H1 (cell line): ENCODE data around the gene ZNF184. TPM values are rescaled to one million over a fixed set of nuclear protein-coding genes. Genes with fewer than 3 reads are reported as not detected.

Source experiments
- CTCF ChIA-PET: fragments of 300-600 bp; sonication (Branson Sonifier 250); formaldehyde crosslinking; loops from one replicate; lab custom pipeline; 2021; ENCODE audit not compliant: partially characterized antibody; lab: Charles Lee
- POLR2A ChIA-PET: fragments of 300-600 bp; sonication (Branson Sonifier 250); formaldehyde crosslinking; loops from one replicate; lab custom pipeline; 2021; ENCODE audit warnings: inconsistent platforms; ENCODE audit not compliant: partially characterized antibody; lab: Charles Lee
- DNase-seq, 2 experiments: peaks; one replicate each; pipeline versions ENCODE4 v3.0.0 to v3.0.0-alpha.2; 2010 to 2022; ENCODE audit warnings: low spot score in 2 of 2, low read depth in 1 of 2, mixed read lengths in 1 of 2
- FAIRE-seq: peaks from 2 replicates; lab custom pipeline; 2011; peaks lifted over from hg19 to GRCh38; lab: Jason Lieb, UNC
- H2AFZ ChIP-seq: 2 replicates; pipeline ENCODE4 v1.8.1; 2012; ENCODE audit warnings: low read length, inconsistent platforms
- H2AK5ac ChIP-seq: 2 replicates; pipeline ENCODE4 v1.6.1; 2013; ENCODE audit warnings: low read depth, low read length
- H2BK120ac ChIP-seq: replicated peaks from 2 replicates; pipeline ENCODE3; 2013; ENCODE audit warnings: low read depth, low read length, inconsistent platforms
- H2BK12ac ChIP-seq: 2 replicates; pipeline ENCODE4 v1.6.1; 2013; ENCODE audit warnings: low read depth, low read length
- H2BK15ac ChIP-seq: 2 replicates; pipeline ENCODE4 v1.6.1; 2013; ENCODE audit warnings: low read length
- H2BK20ac ChIP-seq: 2 replicates; pipeline ENCODE4 v1.6.1; 2013; ENCODE audit warnings: low read length
- H2BK5ac ChIP-seq: 2 replicates; pipeline ENCODE4 v1.6.1; 2013; ENCODE audit warnings: low read depth, low read length
- H3K14ac ChIP-seq: 2 replicates; pipeline ENCODE4 v1.6.1; 2013; ENCODE audit warnings: inconsistent platforms; ENCODE audit not compliant: insufficient read length
- H3K18ac ChIP-seq: 2 replicates; pipeline ENCODE4 v1.6.1; 2013; ENCODE audit warnings: low read length; ENCODE audit errors: extremely low read depth
- H3K23ac ChIP-seq: 2 replicates; pipeline ENCODE4 v1.6.1; 2013; ENCODE audit warnings: inconsistent platforms; ENCODE audit not compliant: insufficient read length
- H3K23me2 ChIP-seq: 2 replicates; pipeline ENCODE4 v1.6.1; 2013; ENCODE audit warnings: low read depth, low read length
- H3K27ac ChIP-seq: 2 replicates; pipeline ENCODE4 v1.6.1; 2011; ENCODE audit warnings: low read depth, low read length, inconsistent platforms
- H3K27me3 ChIP-seq, 4 experiments: replicated peaks in 1 of 4; 1 replicate in 1 of 4; 2 replicates in 3 of 4; pipeline versions ENCODE4 v1.6.1 to v1.8.1; 2011 to 2013; ENCODE audit warnings: low read length in 3 of 4, mild to moderate bottlenecking in 3 of 4, inconsistent platforms in 2 of 4, mixed read lengths in 2 of 4, moderate library complexity in 1 of 4; ENCODE audit not compliant: control insufficient read depth in 3 of 4, insufficient read depth in 3 of 4; ENCODE audit errors: extremely low read depth in 1 of 4
- H3K36me3 ChIP-seq, 4 experiments: 2 replicates each; pipeline versions ENCODE4 v1.6.1 to v1.8.1; 2011 to 2013; ENCODE audit warnings: mild to moderate bottlenecking in 4 of 4, low read length in 3 of 4, moderate library complexity in 2 of 4, control low read depth in 1 of 4, inconsistent platforms in 1 of 4; ENCODE audit not compliant: insufficient read depth in 4 of 4, control insufficient read depth in 2 of 4
- H3K4ac ChIP-seq: replicated peaks from 2 replicates; pipeline ENCODE3; 2013; ENCODE audit warnings: low read length, low read depth, mixed read lengths, inconsistent platforms; ENCODE audit not compliant: insufficient read length
- H3K4me1 ChIP-seq, 4 experiments: replicated peaks in 1 of 4; 1 replicate in 1 of 4; 2 replicates in 3 of 4; pipeline versions ENCODE4 v1.6.1 to v1.8.1; 2011 to 2013; ENCODE audit warnings: low read length in 3 of 4, inconsistent platforms in 2 of 4, mixed read lengths in 1 of 4; ENCODE audit not compliant: insufficient read depth in 4 of 4, control insufficient read depth in 3 of 4
- H3K4me2 ChIP-seq, 2 experiments: 2 replicates each; pipeline versions ENCODE4 v1.6.1 to v1.8.1; 2011 to 2013; ENCODE audit warnings: low read depth in 2 of 2, low read length in 2 of 2, control low read depth in 1 of 2, inconsistent platforms in 1 of 2, mild to moderate bottlenecking in 1 of 2; ENCODE audit not compliant: insufficient read depth in 1 of 2
- H3K4me3 ChIP-seq, 4 experiments: fragments of 200-600, 300-600 bp in 1 of 4; sonication (generic), shearing (Covaris generic), sonication (Bioruptor Twin) in 1 of 4; 2 replicates each; pipeline versions ENCODE4 v1.5.1 to v1.8.1; 2011 to 2016; ENCODE audit warnings: low read length in 4 of 4, low read depth in 3 of 4, control low read depth in 2 of 4, inconsistent platforms in 2 of 4, mild to moderate bottlenecking in 2 of 4, mixed read lengths in 1 of 4, moderate library complexity in 1 of 4; ENCODE audit not compliant: insufficient read depth in 2 of 4; ENCODE audit errors: extremely low read depth in 1 of 4
- H3K56ac ChIP-seq: replicated peaks from 2 replicates; pipeline ENCODE3; 2013; ENCODE audit warnings: low read depth, mild to moderate bottlenecking, mixed read lengths, low read length, inconsistent platforms; ENCODE audit not compliant: insufficient read length
- H3K79me1 ChIP-seq: 2 replicates; pipeline ENCODE4 v1.6.1; 2013; ENCODE audit warnings: low read depth, low read length, control low read depth
- H3K79me2 ChIP-seq, 2 experiments: 2 replicates each; pipeline versions ENCODE4 v1.6.1 to v1.8.1; 2012 to 2013; ENCODE audit warnings: low read length in 2 of 2, mild to moderate bottlenecking in 2 of 2, inconsistent platforms in 1 of 2; ENCODE audit not compliant: insufficient read depth in 2 of 2, control insufficient read depth in 1 of 2
- H3K9ac ChIP-seq, 4 experiments: replicated peaks in 1 of 4; 1 replicate in 1 of 4; 2 replicates in 3 of 4; pipeline versions ENCODE4 v1.6.1 to v1.8.1; 2011 to 2013; ENCODE audit warnings: low read depth in 3 of 4, low read length in 3 of 4, control low read depth in 2 of 4, mild to moderate bottlenecking in 2 of 4, moderate library complexity in 2 of 4, inconsistent platforms in 1 of 4; ENCODE audit errors: extremely low read depth in 1 of 4
- H3K9me3 ChIP-seq, 2 experiments: 2 replicates each; pipeline versions ENCODE4 v1.6.1 to v1.8.1; 2012 to 2013; ENCODE audit warnings: mild to moderate bottlenecking in 2 of 2, moderate library complexity in 2 of 2, control low read depth in 1 of 2, inconsistent platforms in 1 of 2, low read depth in 1 of 2, low read length in 1 of 2, mixed read lengths in 1 of 2; ENCODE audit not compliant: insufficient read depth in 2 of 2
- H4K20me1 ChIP-seq, 2 experiments: replicated peaks in 1 of 2; 2 replicates each; pipeline versions ENCODE3 to v1.8.1; 2011 to 2013; ENCODE audit warnings: inconsistent platforms in 2 of 2, low read length in 2 of 2, mild to moderate bottlenecking in 1 of 2; ENCODE audit not compliant: insufficient read depth in 2 of 2, control insufficient read depth in 1 of 2
- H4K5ac ChIP-seq: 2 replicates; pipeline ENCODE4 v1.6.1; 2013; ENCODE audit warnings: low read length, low read depth, mixed read lengths, inconsistent platforms; ENCODE audit not compliant: insufficient read length
- H4K8ac ChIP-seq: 2 replicates; pipeline ENCODE4 v1.8.0; 2013; ENCODE audit warnings: mild to moderate bottlenecking, moderate library complexity, low read length, inconsistent platforms; ENCODE audit not compliant: insufficient read depth; ENCODE audit errors: extremely low read depth
- H4K91ac ChIP-seq: replicated peaks from 2 replicates; pipeline ENCODE3; 2013; ENCODE audit warnings: low read length, mixed read lengths, inconsistent platforms; ENCODE audit not compliant: insufficient read length
- MAFK ChIP-seq: IDR thresholded peaks from 2 replicates; pipeline ENCODE4 v1.6.1; 2012; ENCODE audit warnings: low read depth, mild to moderate bottlenecking, improper control_type of control experiment, low read length
- PHF8 ChIP-seq: fragments of 200-600 bp; sonication (generic); conservative IDR thresholded peaks from 2 replicates; pipeline ENCODE4 v1.7.1; 2012; ENCODE audit warnings: low read depth, mild to moderate bottlenecking, inconsistent platforms, low read length, moderate library complexity
- polyA plus RNA-seq, 7 experiments: library from polyadenylated mRNA; depleted of rRNA in 3 of 7; stranded (reverse) in 5 of 7; unstranded in 2 of 7; fragments of >200 nt in 5 of 7; fragments of 200-250 nt in 2 of 7; gene quantifications; 1 replicate in 5 of 7; 2 replicates in 1 of 7; 4 replicates in 1 of 7; pipeline versions ENCODE4 v1.2.1 to v1.2.3, GENCODE V29; 2011 to 2013; ENCODE audit warnings: missing spikeins in 2 of 7, mixed read lengths in 2 of 7
- total RNA-seq: library from RNA; stranded (reverse); fragmentation: NEBNext Ultra II Directional; extraction: Animal tissue kit (Norgen Biotek cat#: 25700); gene quantifications from 2 replicates; pipeline ENCODE4 v1.2.1, GENCODE V29; 2021

ZNF184 gene
- total and polyA plus RNA-seq, 2 of the 8 experiments (the other 6 are each of a cell fraction or from before 2014, with no cell fraction given), result 1.9 to 12.3 TPM

GRCh38 chr6:27468334-27468733 lies 4.6 kb downstream of the ZNF184 start:
- no peaks in the 10 kb centered on the region; the same call in 1 of the 2 replicates for H3K23me2 ChIP-seq
- no peak overlapping the region for H2BK5ac ChIP-seq
- H3K4ac ChIP-seq, result no peak overlapping the region
- peaks cover 0 to 11% of the 10 kb centered on the region in 2 experiments; a peak in 2 of 4 replicates for H3K79me2 ChIP-seq
- CTCF ChIA-PET, result interaction anchor here (0.6 to 1.3 kb wide), 2 partner anchors 87 to 156 kb away, joined by 3 read pairs; no protein-coding TSS in a partner anchor
- no peak overlapping the region for H3K27ac ChIP-seq
- no peak overlapping the region for H2BK20ac ChIP-seq
- no peaks in the 10 kb centered on the region for H3K79me1 ChIP-seq
- no peak overlapping the region for H3K4me2 ChIP-seq
- no peak overlapping the region for H3K4me3 ChIP-seq
- H2BK12ac ChIP-seq, result no peak overlapping the region
- H3K18ac ChIP-seq, result no peak overlapping the region
- H3K27me3 ChIP-seq, result no peaks in the 10 kb centered on the region
- peaks cover 0 to 13% (median 6%) of the 10 kb centered on the region in 4 experiments; a peak in 4 of 8 replicates for H3K36me3 ChIP-seq
- H3K9ac ChIP-seq, result no peak overlapping the region
- H4K20me1 ChIP-seq, result no peaks in the 10 kb centered on the region
- DNase-seq (no peak), FAIRE-seq (no peak)
- no peak overlapping the region for H3K14ac ChIP-seq
- no peak overlapping the region for H4K5ac ChIP-seq
- H4K8ac ChIP-seq, result no peak overlapping the region
- H3K9me3 ChIP-seq, result no peaks in the 10 kb centered on the region
- H2BK120ac ChIP-seq, result no peak overlapping the region
- 0 out of 7 replicates have a peak, but pooled peaks cover 0 to 2% (median 0%) of the 10 kb centered on the region in 4 experiments for H3K4me1 ChIP-seq
- no peak overlapping the region for H2AK5ac ChIP-seq
- no peak overlapping the region for H3K56ac ChIP-seq
- no peak overlapping the region for H4K91ac ChIP-seq
- H2BK15ac ChIP-seq, result no peak overlapping the region
- POLR2A ChIA-PET, result no interaction called here
- TF ChIP-seq MAFK, result 0 out of 2 replicates have a peak, but pooled peaks have one; percentile 10
- TF ChIP-seq PHF8, result no peak
- no peak overlapping the region for H2AFZ ChIP-seq
- H3K23ac ChIP-seq, result no peak overlapping the region
